ENCODE measurements around the gene HNRNPAB. TPM values are rescaled to one million over a fixed set of nuclear protein-coding genes. Genes with fewer than 3 reads are reported as not detected.
"Not testable (repeated sequence)": the region's sequence is repeated elsewhere in the genome, so short reads cannot be mapped to it uniquely, and the experiment has no call there.

HNRNPAB gene
- total and polyA plus RNA-seq, 2 donors (not counting 3 experiments of a cell fraction or from before 2014, with no cell fraction given), result 207 to 309 TPM

GRCh38 chr5:178238711-178239592, 34.6 kb downstream of the HNRNPAB start:
- CTCF ChIA-PET, result interaction anchor here (1.1 kb wide), 1 partner anchor 35 kb away, joined by 3 read pairs; the partner anchor contains the start of gene HNRNPAB

GRCh38 chr5:178239626-178240301, 35.4 kb downstream of the HNRNPAB start:
- H3K9me3 ChIP-seq (replicated peaks; ENCODE audit: control insufficient read depth, insufficient read depth, low read length); H3K4me3 ChIP-seq (replicated peaks in 1 of 3; ENCODE audit: insufficient read depth in 1 of 3, low read depth in 1 of 3, low read length in 3 of 3); H3K27ac ChIP-seq (ENCODE audit: insufficient read depth, low read depth, low read length); H3K36me3 ChIP-seq (ENCODE audit: control insufficient read depth in 2 of 2, extremely low read depth in 1 of 2, insufficient read depth in 2 of 2, low read length in 2 of 2); H3K9ac ChIP-seq (replicated peaks; ENCODE audit: extremely low read depth, insufficient read depth, low read length); H3K27me3 ChIP-seq (ENCODE audit: control insufficient read depth in 2 of 2, insufficient read depth in 2 of 2, low read length in 2 of 2); POLR2A ChIA-PET; H3K79me2 ChIP-seq (ENCODE audit: control insufficient read depth, insufficient read depth, low read length); dilution Hi-C loops (cut with MboI; ENCODE audit: extremely low pct_ligation_motif_present, low sequenced_read_pairs); FAIRE-seq; H3K4me2 ChIP-seq (ENCODE audit: insufficient read depth, low read length); CTCF ChIA-PET; H3K9me1 ChIP-seq (replicated peaks; ENCODE audit: control insufficient read depth, extremely low read depth, insufficient read depth, low read length); H4K20me1 ChIP-seq (replicated peaks; ENCODE audit: control insufficient read depth, extremely low read depth, insufficient read depth, low read length); BruUV-seq (replicated peaks); DNase-seq (ENCODE audit: low read depth, low spot score): not testable (repeated sequence)
- intact Hi-C loops (cut with micrococcal nuclease), result loop anchor here (5.0 kb wide), 1 partner anchor 1318 kb away; no protein-coding TSS in a partner anchor
- Histone ChIP-seq H3K4me1 (ENCODE audit: control insufficient read depth, extremely low read depth, insufficient read depth, low read length) (peaks cover 14% of the 10 kb centered on the region), H2AFZ (ENCODE audit: low read depth, low read length) (peak overlapping the region; percentile 68)

More at GRCh38 chr5:178238711-178239592, 34.6 kb downstream of the HNRNPAB start:
- no peaks in the 10 kb centered on the region for H3K9me3 ChIP-seq (replicated peaks; ENCODE audit: control insufficient read depth, insufficient read depth, low read length)
- no TSS peak for BruUV-seq (replicated peaks)
- intact Hi-C loops (cut with micrococcal nuclease) (loop anchor here (5.0 kb wide), 1 partner anchor 1318 kb away; no protein-coding TSS in a partner anchor), dilution Hi-C loops (cut with MboI; ENCODE audit: extremely low pct_ligation_motif_present, low sequenced_read_pairs) (no loop called here)
- H3K9me1 ChIP-seq (replicated peaks; ENCODE audit: control insufficient read depth, extremely low read depth, insufficient read depth, low read length), result no peaks in the 10 kb centered on the region
- FAIRE-seq, result no peak
- no peaks in the 10 kb centered on the region for H4K20me1 ChIP-seq (replicated peaks; ENCODE audit: control insufficient read depth, extremely low read depth, insufficient read depth, low read length)
- H3K9ac ChIP-seq (replicated peaks; ENCODE audit: extremely low read depth, insufficient read depth, low read length), result no peak overlapping the region
- peaks cover 14% of the 10 kb centered on the region for H3K4me1 ChIP-seq (ENCODE audit: control insufficient read depth, extremely low read depth, insufficient read depth, low read length)
- H3K4me2 ChIP-seq (ENCODE audit: insufficient read depth, low read length), result no peak overlapping the region
- TF ChIP-seq JUN (IDR thresholded peaks at IDR 0.05; ENCODE audit: borderline replicate concordance, insufficient read depth, insufficient read length, low read depth) (no peak), POLR2AphosphoS5 (IDR thresholded peaks at IDR 0.05; ENCODE audit: insufficient read depth, low read depth, low read length) (no peak), GATA2 (IDR thresholded peaks at IDR 0.05; ENCODE audit: insufficient read depth, insufficient read length, low read depth, low read length) (no peak), EZH2 (IDR thresholded peaks at IDR 0.05; ENCODE audit: borderline replicate concordance, low read depth, low read length, severe bottlenecking) (no peak), POLR2A (IDR thresholded peaks at IDR 0.05; ENCODE audit: low read depth, low read length) (no peak), FOS (IDR thresholded peaks at IDR 0.05; ENCODE audit: borderline replicate concordance, insufficient read depth, low read length) (no peak), MAX (IDR thresholded peaks at IDR 0.05; ENCODE audit: insufficient read depth, insufficient read length) (no peak), CTCF (IDR thresholded peaks at IDR 0.05; ENCODE audit: extremely low read depth in 1 of 2, insufficient read depth in 1 of 2, low read depth in 1 of 2, low read length in 2 of 2) (no peak), MYC (IDR thresholded peaks at IDR 0.05; ENCODE audit: low read depth, low read length) (no peak)
- no peaks in the 10 kb centered on the region for H3K27me3 ChIP-seq (ENCODE audit: control insufficient read depth in 2 of 2, insufficient read depth in 2 of 2, low read length in 2 of 2)
- POLR2A ChIA-PET, result no interaction called here
- H3K27ac ChIP-seq (ENCODE audit: insufficient read depth, low read depth, low read length), result no peak overlapping the region
- no peak for DNase-seq (ENCODE audit: low read depth, low spot score)
- no peaks in the 10 kb centered on the region for H3K36me3 ChIP-seq (ENCODE audit: control insufficient read depth in 2 of 2, extremely low read depth in 1 of 2, insufficient read depth in 2 of 2, low read length in 2 of 2)
- H2AFZ ChIP-seq (ENCODE audit: low read depth, low read length), result peak overlapping the region; percentile 58
- no peaks in the 10 kb centered on the region for H3K79me2 ChIP-seq (ENCODE audit: control insufficient read depth, insufficient read depth, low read length)
- H3K4me3 ChIP-seq (replicated peaks in 1 of 3; ENCODE audit: insufficient read depth in 1 of 3, low read depth in 1 of 3, low read length in 3 of 3), result no peak overlapping the region
